AG04450 (cell line): ENCODE measurements around the gene OSBPL5. TPM values are rescaled to one million over a fixed set of nuclear protein-coding genes. Genes with fewer than 3 reads are reported as not detected.

Experiments
- CTCF ChIA-PET: fragments of 300-600, 350-600 bp; formaldehyde crosslinking; extraction: SDS; loops from one replicate; lab custom pipeline; 2022; ENCODE audit warnings: antibody characterized with exemption, inconsistent platforms; lab: Charles Lee
- POLR2A ChIA-PET: fragments of 350-600 bp; formaldehyde crosslinking; extraction: SDS; loops from one replicate; lab custom pipeline; 2021; ENCODE audit warnings: antibody characterized with exemption, inconsistent platforms; lab: Yijun Ruan, JAX
- DNase-seq: peaks from one replicate; pipeline ENCODE4 v3.0.0-alpha.2; 2011; ENCODE audit warnings: low read depth, low spot score
- H3K27ac ChIP-seq: one replicate; pipeline ENCODE4 v1.5.1; 2012; ENCODE audit warnings: low read depth, low read length, control low read depth
- H3K27me3 ChIP-seq: one replicate; pipeline ENCODE4 v1.6.0; 2012; ENCODE audit warnings: low read length; ENCODE audit not compliant: control insufficient read depth, insufficient read depth
- H3K4me3 ChIP-seq: 2 replicates; pipeline ENCODE4 v1.5.1; 2011; ENCODE audit warnings: mild to moderate bottlenecking, low read depth, low read length, control low read depth
- H3K9me3 ChIP-seq: 2 replicates; pipeline ENCODE4 v1.5.1; 2012; ENCODE audit warnings: low read length; ENCODE audit not compliant: control insufficient read depth, insufficient read depth
- polyA plus RNA-seq: library from polyadenylated mRNA; depleted of rRNA; stranded (reverse); fragments of >200 nt; gene quantifications from 2 replicates; pipeline ENCODE4 v1.2.3, GENCODE V29; 2011
- TF ChIP-seq, protein P1 (sequence below): IDR thresholded peaks from 2 replicates; pipeline ENCODE4 v1.5.1; 2011; ENCODE audit warnings: low read depth, low read length, control low read depth, inconsistent platforms

The OSBPL5 gene
- polyA plus RNA-seq, 1 experiment = 7.4 TPM

DNA sequence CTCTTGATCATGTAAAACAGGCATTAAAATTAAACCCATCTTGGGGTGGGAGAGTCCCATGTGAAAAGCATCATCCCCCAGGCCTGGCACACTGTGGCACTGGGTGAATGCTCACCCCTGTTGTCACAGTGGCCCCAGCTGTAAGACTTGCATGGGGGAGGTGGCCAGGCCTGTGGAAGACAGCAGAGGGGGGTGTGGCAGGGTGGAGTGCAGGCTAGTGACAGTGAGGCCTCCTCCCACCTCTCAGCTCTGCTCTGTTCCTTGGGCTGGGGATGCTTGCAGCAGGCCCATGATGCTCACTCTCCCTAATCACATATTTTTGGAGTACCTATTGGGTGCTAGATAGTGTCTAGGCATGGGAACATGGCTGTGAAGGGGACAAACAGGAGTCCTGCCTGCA, 10.1 kb upstream of the OSBPL5 start:
- DNase-seq = no peak
- POLR2A ChIA-PET = no interaction called here
- H3K27ac ChIP-seq = no peak overlapping the region
- TF ChIP-seq, protein P1, sequence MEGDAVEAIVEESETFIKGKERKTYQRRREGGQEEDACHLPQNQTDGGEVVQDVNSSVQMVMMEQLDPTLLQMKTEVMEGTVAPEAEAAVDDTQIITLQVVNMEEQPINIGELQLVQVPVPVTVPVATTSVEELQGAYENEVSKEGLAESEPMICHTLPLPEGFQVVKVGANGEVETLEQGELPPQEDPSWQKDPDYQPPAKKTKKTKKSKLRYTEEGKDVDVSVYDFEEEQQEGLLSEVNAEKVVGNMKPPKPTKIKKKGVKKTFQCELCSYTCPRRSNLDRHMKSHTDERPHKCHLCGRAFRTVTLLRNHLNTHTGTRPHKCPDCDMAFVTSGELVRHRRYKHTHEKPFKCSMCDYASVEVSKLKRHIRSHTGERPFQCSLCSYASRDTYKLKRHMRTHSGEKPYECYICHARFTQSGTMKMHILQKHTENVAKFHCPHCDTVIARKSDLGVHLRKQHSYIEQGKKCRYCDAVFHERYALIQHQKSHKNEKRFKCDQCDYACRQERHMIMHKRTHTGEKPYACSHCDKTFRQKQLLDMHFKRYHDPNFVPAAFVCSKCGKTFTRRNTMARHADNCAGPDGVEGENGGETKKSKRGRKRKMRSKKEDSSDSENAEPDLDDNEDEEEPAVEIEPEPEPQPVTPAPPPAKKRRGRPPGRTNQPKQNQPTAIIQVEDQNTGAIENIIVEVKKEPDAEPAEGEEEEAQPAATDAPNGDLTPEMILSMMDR = no peak
- CTCF ChIA-PET = no interaction called here
- H3K27me3 ChIP-seq = peaks cover 9% of the 10 kb centered on the region
- H3K4me3 ChIP-seq = no peak overlapping the region
- peaks cover 11% of the 10 kb centered on the region for H3K9me3 ChIP-seq

DNA sequence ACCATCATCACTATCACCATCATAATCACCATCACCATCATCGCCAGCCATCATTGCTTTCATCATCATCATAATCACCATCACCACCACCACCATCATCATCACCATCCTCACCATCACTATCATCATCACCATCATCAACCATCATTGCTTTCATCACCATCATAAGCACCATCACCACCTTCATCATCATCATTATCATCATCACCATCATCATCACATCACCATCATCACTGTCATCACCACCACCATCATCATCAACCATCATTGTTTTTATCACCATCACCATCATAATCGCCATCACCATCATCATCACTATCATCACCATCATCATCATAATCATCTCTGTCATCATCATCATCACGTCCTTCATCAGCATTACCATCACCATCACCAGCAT, 9.3 kb upstream of the OSBPL5 start:
- DNase-seq = no peak
- no peak overlapping the region for H3K4me3 ChIP-seq
- ChIA-PET CTCF (no interaction called here), POLR2A (no interaction called here)
- H3K27ac ChIP-seq = no peak overlapping the region
- TF ChIP-seq, protein P1 = no peak
- H3K27me3 ChIP-seq = peaks cover 9% of the 10 kb centered on the region
- peaks cover 11% of the 10 kb centered on the region for H3K9me3 ChIP-seq

DNA sequence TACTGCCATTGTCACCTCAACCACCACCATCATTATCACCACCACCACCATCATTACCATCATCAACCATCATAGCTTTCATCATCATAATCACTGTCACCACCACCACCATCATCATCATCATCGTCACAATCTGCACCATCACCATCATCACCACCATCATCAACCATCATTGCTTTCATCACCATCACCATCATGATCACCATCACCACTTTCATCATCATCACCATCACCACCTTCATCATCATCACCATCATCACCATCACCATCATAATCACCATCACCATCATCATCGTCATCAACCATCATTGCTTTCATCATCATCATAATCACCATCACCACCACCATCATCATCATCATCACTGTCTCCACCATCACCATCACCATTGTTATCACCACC, 8.7 kb upstream of the OSBPL5 start:
- peaks cover 9% of the 10 kb centered on the region for H3K27me3 ChIP-seq
- TF ChIP-seq, protein P1 = no peak
- ChIA-PET POLR2A (no interaction called here), CTCF (no interaction called here)
- H3K9me3 ChIP-seq = peaks cover 11% of the 10 kb centered on the region
- H3K4me3 ChIP-seq = no peak overlapping the region
- no peak for DNase-seq
- no peak overlapping the region for H3K27ac ChIP-seq

DNA sequence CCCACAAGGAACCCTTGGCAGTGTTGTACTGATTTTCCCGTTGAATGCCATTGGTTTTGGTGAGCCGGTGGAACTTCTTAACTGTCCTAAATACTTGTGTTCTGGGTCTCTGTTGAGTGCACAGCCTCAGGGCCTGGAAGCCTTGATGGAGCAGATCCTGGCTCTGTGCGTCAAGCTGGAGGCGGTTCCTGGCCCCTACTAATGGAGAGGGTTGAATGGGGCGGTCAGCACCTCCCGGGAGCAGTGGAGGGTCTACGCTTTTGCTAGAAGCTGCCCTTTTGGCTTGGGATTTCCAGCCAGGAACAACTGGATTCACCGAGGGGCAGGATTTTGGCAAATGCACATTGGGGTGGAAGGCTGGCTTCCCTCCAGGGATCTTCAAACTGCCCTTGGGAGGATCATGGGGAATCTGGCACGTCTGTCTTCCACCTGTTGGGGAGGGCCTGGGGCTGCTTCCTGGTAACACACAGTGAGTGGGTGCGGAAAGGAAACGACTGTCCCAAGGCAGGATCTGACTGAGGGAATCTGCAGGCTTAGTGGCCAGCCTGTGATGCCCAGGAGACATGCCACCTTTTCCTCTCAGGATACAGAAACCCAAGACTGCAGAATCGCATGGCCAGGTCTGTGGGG, 6.9 kb upstream of the OSBPL5 start:
- Histone ChIP-seq H3K4me3 (no peak overlapping the region), H3K9me3 (peaks cover 11% of the 10 kb centered on the region), H3K27ac (no peak overlapping the region), H3K27me3 (peaks cover 9% of the 10 kb centered on the region)
- DNase-seq = no peak
- POLR2A ChIA-PET = no interaction called here
- CTCF ChIA-PET = no interaction called here
- TF ChIP-seq, protein P1 = no peak

DNA sequence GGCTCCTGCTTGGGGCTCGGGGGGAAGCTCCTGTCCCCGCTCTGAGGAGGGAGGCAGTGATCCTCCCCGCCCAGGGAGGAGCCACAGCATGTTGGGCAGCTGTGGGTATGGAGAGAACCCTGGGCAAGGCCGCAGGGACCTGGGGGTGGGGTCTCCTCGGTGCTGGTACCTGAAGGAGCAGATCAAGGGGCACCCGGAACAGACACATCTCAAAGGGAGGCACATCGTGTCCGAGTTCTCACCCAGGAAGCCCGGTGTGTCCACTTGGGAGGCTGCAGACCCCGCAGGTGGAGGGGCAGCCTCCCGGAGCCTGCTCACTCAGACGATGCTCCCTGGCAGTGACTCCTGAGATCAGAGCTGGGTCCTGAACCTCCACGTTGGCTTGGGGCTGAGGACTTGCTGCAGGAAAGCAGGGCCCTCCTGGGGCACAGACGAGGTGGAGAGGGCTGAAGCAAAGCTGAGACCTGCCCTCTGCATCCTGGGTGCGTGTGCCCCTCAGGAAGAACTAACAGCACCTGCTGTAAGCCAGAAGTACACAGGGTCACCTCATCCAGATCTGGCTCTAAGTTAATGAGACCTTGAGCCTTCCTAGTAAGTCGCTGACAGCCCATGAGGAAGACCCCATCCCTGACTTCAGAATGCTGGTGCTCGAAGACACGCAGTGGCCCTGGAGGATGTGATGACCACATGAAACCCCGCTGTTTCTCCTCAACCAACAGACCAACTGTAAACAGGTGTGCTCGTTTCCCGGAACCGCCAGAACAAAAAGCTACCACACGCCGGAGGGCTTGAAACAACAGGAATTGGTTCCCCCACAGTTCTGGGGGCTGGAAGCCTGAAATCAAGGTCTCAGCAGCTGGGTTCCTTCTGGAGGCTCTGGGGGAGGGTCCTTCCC, 5.9 kb upstream of the OSBPL5 start:
- DNase-seq = no peak
- TF ChIP-seq, protein P1 = no peak
- Histone ChIP-seq H3K27me3 (peaks cover 9% of the 10 kb centered on the region), H3K9me3 (peaks cover 8% of the 10 kb centered on the region), H3K4me3 (no peak overlapping the region), H3K27ac (no peak overlapping the region)
- CTCF ChIA-PET = no interaction called here
- POLR2A ChIA-PET = no interaction called here
